ENCODE measurements around the gene SOCS6. TPM values are rescaled to one million over a fixed set of nuclear protein-coding genes. Genes with fewer than 3 reads are reported as not detected.

SOCS6 gene
- total and polyA plus RNA-seq, 2 of the 13 experiments (the other 11 are each of a cell fraction or from before 2014, with no cell fraction given), result 18.6 to 38.3 TPM

- in situ Hi-C loops (cut with HindIII; ENCODE audit: extremely low pct_ligation_motif_present, low pct_unique_long_range_greater_than_20kb), result no loop called here
- BruUV-seq (replicated peaks), result no TSS peak
- Histone ChIP-seq H3K4me3 (replicated peaks in 1 of 3; ENCODE audit: insufficient read depth in 1 of 3, low read depth in 2 of 3, low read length in 3 of 3) (no peak overlapping the region), H3K36me3 (replicated peaks in 1 of 2; ENCODE audit: control insufficient read depth in 1 of 2, insufficient read depth in 2 of 2, low read length in 2 of 2) (no peaks in the 10 kb centered on the region), H3K79me2 (ENCODE audit: insufficient read depth, low read length) (no peaks in the 10 kb centered on the region), H2AFZ (ENCODE audit: low read length) (no peak overlapping the region), H3K4me1 (ENCODE audit: insufficient read depth, low read length) (no peaks in the 10 kb centered on the region), H3K27ac (ENCODE audit: extremely low read length, insufficient read depth, low read length) (no peak overlapping the region), H3K27me3 (ENCODE audit: control insufficient read depth in 1 of 2, insufficient read depth in 2 of 2, low read length in 2 of 2) (peaks cover 0 to 4% of the 10 kb centered on the region in 2 experiments; a peak in 3 of 5 replicates), H3K9me3 (ENCODE audit: low read length) (peaks cover 14% of the 10 kb centered on the region), H3K9ac (ENCODE audit: insufficient read depth, low read depth, low read length) (no peak overlapping the region), H3K4me2 (ENCODE audit: low read depth, low read length) (no peak overlapping the region), H4K20me1 (ENCODE audit: insufficient read depth, low read length) (no peaks in the 10 kb centered on the region)
- POLR2A ChIA-PET, result no interaction called here
- peak; percentile 56 for TF ChIP-seq FOSL2 (CRISPR knock-in tag; IDR thresholded peaks at IDR 0.05)
- no peak for TF ChIP-seq SMAD3 (CRISPR knock-in tag; IDR thresholded peaks at IDR 0.05)
- TF ChIP-seq ZNF761 (CRISPR knock-in tag; conservative IDR thresholded peaks at IDR 0.05), result no peak
- TF ChIP-seq TEF (CRISPR knock-in tag; IDR thresholded peaks at IDR 0.05), result no peak
- no peak for TF ChIP-seq ZNF569 (CRISPR knock-in tag; IDR thresholded peaks at IDR 0.05; ENCODE audit: borderline replicate concordance)
- no peak for TF ChIP-seq PHB2 (IDR thresholded peaks at IDR 0.05; ENCODE audit: partially characterized antibody)
- CTCF ChIA-PET (ENCODE audit: low intra/inter-chr PET ratio, low total read pairs), result no interaction called here
- no peak for FAIRE-seq
- 67% methylated on average over 2 of the region's 2 CpGs for WGBS (ENCODE audit: low lambda C conversion rate)
- DNase-seq (ENCODE audit: low spot score), result no peak
- ATAC-seq, result no peak
- intact Hi-C loops (cut with micrococcal nuclease; ENCODE audit: unreplicated experiment), result no loop called here
Observed at GRCh38 chr18:70279470-70279869, 9.4 kb upstream of the SOCS6 start.

GRCh38 chr18:70280007-70280925 lies 8.6 kb upstream of the SOCS6 start:
- FAIRE-seq (no peak), ATAC-seq (no peak), DNase-seq (ENCODE audit: low spot score) (no peak)
- Histone ChIP-seq H3K4me1 (ENCODE audit: insufficient read depth, low read length) (no peaks in the 10 kb centered on the region), H3K9me3 (ENCODE audit: low read length) (peaks cover 14% of the 10 kb centered on the region), H3K9ac (ENCODE audit: insufficient read depth, low read depth, low read length) (no peak overlapping the region), H4K20me1 (ENCODE audit: insufficient read depth, low read length) (no peaks in the 10 kb centered on the region), H3K36me3 (replicated peaks in 1 of 2; ENCODE audit: control insufficient read depth in 1 of 2, insufficient read depth in 2 of 2, low read length in 2 of 2) (no peaks in the 10 kb centered on the region), H3K79me2 (ENCODE audit: insufficient read depth, low read length) (no peaks in the 10 kb centered on the region), H2AFZ (ENCODE audit: low read length) (no peak overlapping the region), H3K4me2 (ENCODE audit: low read depth, low read length) (no peak overlapping the region), H3K27ac (ENCODE audit: extremely low read length, insufficient read depth, low read length) (no peak overlapping the region), H3K27me3 (ENCODE audit: control insufficient read depth in 1 of 2, insufficient read depth in 2 of 2, low read length in 2 of 2) (peaks cover 0 to 4% of the 10 kb centered on the region in 2 experiments; a peak in 2 of 5 replicates), H3K4me3 (replicated peaks in 1 of 3; ENCODE audit: insufficient read depth in 1 of 3, low read depth in 2 of 3, low read length in 3 of 3) (no peak overlapping the region)
- no TSS peak for BruUV-seq (replicated peaks)
- intact Hi-C loops (cut with micrococcal nuclease; ENCODE audit: unreplicated experiment) (no loop called here), in situ Hi-C loops (cut with HindIII; ENCODE audit: extremely low pct_ligation_motif_present, low pct_unique_long_range_greater_than_20kb) (loop anchor here (5.0 kb wide), 1 partner anchor 73 kb away; the partner anchor contains the start of gene RTTN)
- ChIA-PET POLR2A (no interaction called here), CTCF (ENCODE audit: low intra/inter-chr PET ratio, low total read pairs) (no interaction called here)
- no peak for TF ChIP-seq GLI4 (CRISPR knock-in tag; IDR thresholded peaks at IDR 0.05; ENCODE audit: borderline replicate concordance)
- 52% methylated on average over 5 of the region's 5 CpGs for WGBS (ENCODE audit: low lambda C conversion rate)

All from HepG2 (cell line).